Suppressor macrophage (primary cell): ENCODE measurements around the gene BLACAT1.
"Not testable (repeated sequence)": the region's sequence is repeated elsewhere in the genome, so short reads cannot be mapped to it uniquely, and the experiment has no call there.

Experiments
- DNase-seq, 4 experiments: peaks; one replicate each; pipeline ENCODE4 v3.0.0-alpha.2; 2020 to 2022

BLACAT1 gene

GRCh38 chr1:205483372-205483771, 27.5 kb upstream of the BLACAT1 start:
- DNase-seq: no peak

- not testable (repeated sequence) for DNase-seq
Observed at GRCh38 chr1:205482587-205482986, 26.7 kb upstream of the BLACAT1 start.

GRCh38 chr1:205481629-205482151, 25.8 kb upstream of the BLACAT1 start:
- DNase-seq: no peak

- no peak for DNase-seq
Observed at GRCh38 chr1:205481218-205481617, 25.4 kb upstream of the BLACAT1 start.

- DNase-seq: no peak
Observed at GRCh38 chr1:205480349-205480985, 24.6 kb upstream of the BLACAT1 start.

- DNase-seq: not testable (repeated sequence)
Observed at GRCh38 chr1:205478985-205479384, 23.1 kb upstream of the BLACAT1 start.

- DNase-seq: no peak
Observed at GRCh38 chr1:205477759-205478247, 22.0 kb upstream of the BLACAT1 start.

- DNase-seq: no peak
Observed at GRCh38 chr1:205477121-205477758, 21.4 kb upstream of the BLACAT1 start.

- DNase-seq: no peak
Observed at GRCh38 chr1:205476648-205477047, 20.8 kb upstream of the BLACAT1 start.

- no peak for DNase-seq
Observed at GRCh38 chr1:205475855-205476254, 20.0 kb upstream of the BLACAT1 start.

- DNase-seq: no peak
Observed at GRCh38 chr1:205474571-205474970, 18.7 kb upstream of the BLACAT1 start.

GRCh38 chr1:205473966-205474365, 18.1 kb upstream of the BLACAT1 start:
- DNase-seq: no peak

- no peak for DNase-seq
Observed at GRCh38 chr1:205473475-205473874, 17.6 kb upstream of the BLACAT1 start.

GRCh38 chr1:205472737-205473441, 17.0 kb upstream of the BLACAT1 start:
- DNase-seq: no peak

GRCh38 chr1:205470131-205470530, 14.3 kb upstream of the BLACAT1 start:
- DNase-seq: no peak

GRCh38 chr1:205466595-205467220, 10.9 kb upstream of the BLACAT1 start:
- no peak for DNase-seq

GRCh38 chr1:205465392-205465791, 9.5 kb upstream of the BLACAT1 start:
- no peak for DNase-seq

GRCh38 chr1:205458777-205459566, 3.1 kb upstream of the BLACAT1 start:
- peak; percentile 32 to 74 (median 58) for DNase-seq

- DNase-seq: no peak
Observed at GRCh38 chr1:205456868-205457745, 1.3 kb upstream of the BLACAT1 start.

GRCh38 chr1:205456383-205456867, 580 bp upstream of the BLACAT1 start:
- DNase-seq: no peak

GRCh38 chr1:205454903-205455335, 926 bp downstream of the BLACAT1 start:
- no peak for DNase-seq
